ENCODE data around the gene ELN. TPM values are rescaled to one million over a fixed set of nuclear protein-coding genes. Genes with fewer than 3 reads are reported as not detected.

ELN gene
- total and polyA plus RNA-seq, 9 of the 15 experiments (the other 6 are each of a cell fraction or from before 2014, with no cell fraction given): 0.20 TPM; not detected in 8

DNA sequence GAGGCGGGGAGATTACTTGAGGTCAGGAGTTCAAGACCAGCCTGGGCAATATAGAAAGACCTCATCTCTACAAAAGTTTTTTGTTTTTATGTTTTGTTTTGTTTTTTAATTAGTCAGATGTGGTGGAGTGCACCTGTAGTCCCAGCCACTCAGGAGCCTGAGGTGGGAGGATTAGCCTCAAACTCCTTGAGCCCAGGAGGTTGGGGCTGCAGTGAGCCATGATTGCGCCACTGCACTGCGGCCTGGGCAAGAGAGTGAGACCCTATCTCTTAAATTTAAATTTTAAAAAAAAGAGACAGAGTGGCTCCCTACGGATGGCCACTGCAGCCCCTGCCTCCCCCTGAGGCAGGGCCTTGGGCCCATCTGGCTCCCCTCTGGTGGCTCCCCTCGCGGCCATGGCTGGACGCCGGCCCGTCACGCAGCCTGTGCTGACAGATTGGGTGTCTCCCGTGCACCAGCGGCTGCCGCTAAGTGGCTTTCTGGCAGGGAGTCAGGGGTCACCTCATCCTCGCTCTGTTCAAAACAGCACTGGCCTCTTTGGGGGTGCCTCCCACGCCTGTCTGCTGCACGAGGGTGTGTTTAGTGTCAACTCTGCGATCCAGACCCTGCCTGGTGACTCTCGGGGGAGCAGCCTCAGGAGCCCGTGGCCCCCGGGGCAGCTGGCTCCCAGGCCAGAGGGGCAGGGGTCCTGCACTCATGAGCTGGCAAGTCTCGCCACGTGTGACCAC is 44.4 kb upstream of the ELN start (continued):
- TF ChIP-seq FIP1L1 (IDR thresholded peaks at IDR 0.05; ENCODE audit: low read depth, low read length, poor library complexity, severe bottlenecking) (peak; percentile 30), ZNF140 (CRISPR knock-in tag; IDR thresholded peaks at IDR 0.05) (no peak), PHF21A (IDR thresholded peaks at IDR 0.05; ENCODE audit: borderline replicate concordance, low read depth) (no peak), PYGO2 (tag; IDR thresholded peaks at IDR 0.05) (no peak), MTA1 (IDR thresholded peaks at IDR 0.05; ENCODE audit: borderline replicate concordance) (no peak), EP300 (IDR thresholded peaks at IDR 0.05; ENCODE audit: low read length) (no peak), ARID2 (IDR thresholded peaks at IDR 0.05) (no peak), NFE2L1 (tag; IDR thresholded peaks at IDR 0.05; ENCODE audit: borderline replicate concordance, low read depth) (no peak), ZSCAN32 (CRISPR knock-in tag; IDR thresholded peaks at IDR 0.05) (no peak), ZNF347 (CRISPR knock-in tag; IDR thresholded peaks at IDR 0.05; ENCODE audit: low read depth) (no peak), NFIC (IDR thresholded peaks at IDR 0.05) (peak; percentile 45), MED1 (CRISPR knock-in tag; IDR thresholded peaks at IDR 0.05; ENCODE audit: borderline replicate concordance) (no peak), MTA3 (IDR thresholded peaks at IDR 0.05; ENCODE audit: borderline replicate concordance) (no peak), NCOR1 (IDR thresholded peaks at IDR 0.05) (no peak), MAX (CRISPR knock-in tag; IDR thresholded peaks at IDR 0.05) (0 out of 2 replicates have a peak, but pooled peaks have one; percentile 13), POLR2B (IDR thresholded peaks at IDR 0.05; ENCODE audit: low read depth, partially characterized antibody) (no peak), GTF2F1 (IDR thresholded peaks at IDR 0.05; ENCODE audit: low read depth, low read length) (no peak), ZBTB17 (CRISPR knock-in tag; IDR thresholded peaks at IDR 0.05) (no peak), SPI1 (IDR thresholded peaks at IDR 0.05; ENCODE audit: borderline replicate concordance, low read depth, low read length) (no peak), LCOR (CRISPR knock-in tag; IDR thresholded peaks at IDR 0.05) (no peak), ZBTB43 (CRISPR knock-in tag; IDR thresholded peaks at IDR 0.05) (no peak), ZNF589 (CRISPR knock-in tag; IDR thresholded peaks at IDR 0.05; ENCODE audit: low read depth) (no peak), CCNT2 (IDR thresholded peaks at IDR 0.05; ENCODE audit: borderline replicate concordance, extremely low read depth, insufficient read length, low read depth, low read length) (no peak), ZNF586 (CRISPR knock-in tag; conservative IDR thresholded peaks at IDR 0.05) (no peak), FUS (optimal IDR thresholded peaks at IDR 0.05; ENCODE audit: low read depth, low read length) (no peak)
- TF ChIP-seq, protein P1, sequence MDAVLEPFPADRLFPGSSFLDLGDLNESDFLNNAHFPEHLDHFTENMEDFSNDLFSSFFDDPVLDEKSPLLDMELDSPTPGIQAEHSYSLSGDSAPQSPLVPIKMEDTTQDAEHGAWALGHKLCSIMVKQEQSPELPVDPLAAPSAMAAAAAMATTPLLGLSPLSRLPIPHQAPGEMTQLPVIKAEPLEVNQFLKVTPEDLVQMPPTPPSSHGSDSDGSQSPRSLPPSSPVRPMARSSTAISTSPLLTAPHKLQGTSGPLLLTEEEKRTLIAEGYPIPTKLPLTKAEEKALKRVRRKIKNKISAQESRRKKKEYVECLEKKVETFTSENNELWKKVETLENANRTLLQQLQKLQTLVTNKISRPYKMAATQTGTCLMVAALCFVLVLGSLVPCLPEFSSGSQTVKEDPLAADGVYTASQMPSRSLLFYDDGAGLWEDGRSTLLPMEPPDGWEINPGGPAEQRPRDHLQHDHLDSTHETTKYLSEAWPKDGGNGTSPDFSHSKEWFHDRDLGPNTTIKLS (IDR thresholded peaks at IDR 0.05; ENCODE audit: borderline replicate concordance, low read depth): no peak
